ENCODE measurements around the gene COL5A1.

Gene COL5A1

GRCh38 chr9:134825025-134825424 is 183.4 kb downstream of the COL5A1 start:
- TF ChIP-seq USF1 (IDR thresholded peaks at IDR 0.05): no peak

GRCh38 chr9:134826336-134827285 is 185.0 kb downstream of the COL5A1 start:
- TF ChIP-seq EGR1 (IDR thresholded peaks at IDR 0.05) (no peak), CEBPB (IDR thresholded peaks at IDR 0.05) (no peak), FOXM1 (IDR thresholded peaks at IDR 0.05; ENCODE audit: borderline replicate concordance, low read depth) (no peak), NFIC (IDR thresholded peaks at IDR 0.05) (no peak), CREB1 (IDR thresholded peaks at IDR 0.05; ENCODE audit: low read depth) (no peak), REST (IDR thresholded peaks at IDR 0.05; ENCODE audit: low read depth) (no peak), EP300 (IDR thresholded peaks at IDR 0.05; ENCODE audit: borderline replicate concordance) (no peak), TEAD4 (IDR thresholded peaks at IDR 0.05) (no peak), RAD21 (IDR thresholded peaks at IDR 0.05; ENCODE audit: low read depth) (no peak), ZBTB7A (IDR thresholded peaks at IDR 0.05; ENCODE audit: low read depth) (no peak), USF1 (IDR thresholded peaks at IDR 0.05) (no peak)

GRCh38 chr9:134827559-134827958 is 186.0 kb downstream of the COL5A1 start:
- TF ChIP-seq CREB1 (IDR thresholded peaks at IDR 0.05; ENCODE audit: low read depth): no peak
- TF ChIP-seq, protein P1, sequence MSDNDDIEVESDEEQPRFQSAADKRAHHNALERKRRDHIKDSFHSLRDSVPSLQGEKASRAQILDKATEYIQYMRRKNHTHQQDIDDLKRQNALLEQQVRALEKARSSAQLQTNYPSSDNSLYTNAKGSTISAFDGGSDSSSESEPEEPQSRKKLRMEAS (IDR thresholded peaks at IDR 0.05): no peak
- no peak for TF ChIP-seq REST (IDR thresholded peaks at IDR 0.05; ENCODE audit: low read depth)
- TF ChIP-seq YY1 (IDR thresholded peaks at IDR 0.05; ENCODE audit: low read depth): no peak
- TF ChIP-seq ZBTB7A (IDR thresholded peaks at IDR 0.05; ENCODE audit: low read depth): no peak
- no peak for TF ChIP-seq TAF1 (IDR thresholded peaks at IDR 0.05; ENCODE audit: low read depth)

GRCh38 chr9:134827993-134828392 is 186.4 kb downstream of the COL5A1 start:
- no peak for TF ChIP-seq USF1 (IDR thresholded peaks at IDR 0.05)

GRCh38 chr9:134828892-134829291 is 187.3 kb downstream of the COL5A1 start:
- TF ChIP-seq TEAD4 (IDR thresholded peaks at IDR 0.05) (no peak), TCF12 (IDR thresholded peaks at IDR 0.05; ENCODE audit: low read depth) (no peak), ZBTB7A (IDR thresholded peaks at IDR 0.05; ENCODE audit: low read depth) (no peak), RAD21 (IDR thresholded peaks at IDR 0.05; ENCODE audit: low read depth) (no peak), EGR1 (IDR thresholded peaks at IDR 0.05) (no peak), FOXM1 (IDR thresholded peaks at IDR 0.05; ENCODE audit: borderline replicate concordance, low read depth) (no peak), NFIC (IDR thresholded peaks at IDR 0.05) (no peak), EP300 (IDR thresholded peaks at IDR 0.05; ENCODE audit: borderline replicate concordance) (no peak), USF1 (IDR thresholded peaks at IDR 0.05) (no peak), TAF1 (IDR thresholded peaks at IDR 0.05; ENCODE audit: low read depth) (no peak), CEBPB (IDR thresholded peaks at IDR 0.05) (no peak), YY1 (IDR thresholded peaks at IDR 0.05; ENCODE audit: low read depth) (no peak), CREB1 (IDR thresholded peaks at IDR 0.05; ENCODE audit: low read depth) (no peak), REST (IDR thresholded peaks at IDR 0.05; ENCODE audit: low read depth) (no peak)
- TF ChIP-seq, protein P1 (IDR thresholded peaks at IDR 0.05): no peak

Measured in Ishikawa (cell line).